HG03060 (cell line): Measurements from ENCODE around the gene SPATA20.

Experiments
- ATAC-seq: cut with Tn5 transposase; IDR thresholded peaks from one replicate; pipeline ENCODE4 v1.9.1; 2021; ENCODE audit warnings: low read depth, moderate number of reproducible peaks; ENCODE audit not compliant: unreplicated experiment

The SPATA20 gene

GRCh38 chr17:50573866-50574611 is 27.1 kb downstream of the SPATA20 start:
- ATAC-seq: no peak

- ATAC-seq: no peak
Observed at GRCh38 chr17:50575581-50576210, 28.7 kb downstream of the SPATA20 start.

- ATAC-seq: no peak
Observed at GRCh38 chr17:50576864-50577263, 29.9 kb downstream of the SPATA20 start.

GRCh38 chr17:50577451-50577954 is 30.5 kb downstream of the SPATA20 start:
- ATAC-seq: no peak

GRCh38 chr17:50578173-50578572 is 31.2 kb downstream of the SPATA20 start:
- ATAC-seq: no peak

GRCh38 chr17:50579399-50579798 is 32.4 kb downstream of the SPATA20 start:
- no peak for ATAC-seq

- no peak for ATAC-seq
Observed at GRCh38 chr17:50580646-50581045, 33.7 kb downstream of the SPATA20 start.

GRCh38 chr17:50581316-50581715 is 34.3 kb downstream of the SPATA20 start:
- no peak for ATAC-seq

GRCh38 chr17:50582741-50583140 is 35.8 kb downstream of the SPATA20 start:
- no peak for ATAC-seq

GRCh38 chr17:50583641-50584040 is 36.7 kb downstream of the SPATA20 start:
- ATAC-seq: no peak

- ATAC-seq: no peak
Observed at GRCh38 chr17:50584116-50584515, 37.1 kb downstream of the SPATA20 start.

GRCh38 chr17:50584749-50585148 is 37.8 kb downstream of the SPATA20 start:
- no peak for ATAC-seq

GRCh38 chr17:50585346-50585745 is 38.4 kb downstream of the SPATA20 start:
- ATAC-seq: no peak

GRCh38 chr17:50585891-50586290 is 38.9 kb downstream of the SPATA20 start:
- no peak for ATAC-seq

GRCh38 chr17:50586421-50587247 is 39.7 kb downstream of the SPATA20 start:
- no peak for ATAC-seq

- no peak for ATAC-seq
Observed at GRCh38 chr17:50587571-50587970, 40.6 kb downstream of the SPATA20 start.

- no peak for ATAC-seq
Observed at GRCh38 chr17:50588391-50589049, 41.5 kb downstream of the SPATA20 start.

GRCh38 chr17:50589095-50589705 is 42.2 kb downstream of the SPATA20 start:
- ATAC-seq: no peak

GRCh38 chr17:50590946-50591737 is 44.2 kb downstream of the SPATA20 start:
- no peak for ATAC-seq
